ENCODE data around the gene TRUB1. TPM values are rescaled to one million over a fixed set of nuclear protein-coding genes. Genes with fewer than 3 reads are reported as not detected.
A peak's percentile ranks its signal among the peaks of the same experiment; 100 is the strongest.

The TRUB1 gene
- total and polyA plus RNA-seq, 12 donors, result 7.9 to 106 (median 52.4) TPM

DNA sequence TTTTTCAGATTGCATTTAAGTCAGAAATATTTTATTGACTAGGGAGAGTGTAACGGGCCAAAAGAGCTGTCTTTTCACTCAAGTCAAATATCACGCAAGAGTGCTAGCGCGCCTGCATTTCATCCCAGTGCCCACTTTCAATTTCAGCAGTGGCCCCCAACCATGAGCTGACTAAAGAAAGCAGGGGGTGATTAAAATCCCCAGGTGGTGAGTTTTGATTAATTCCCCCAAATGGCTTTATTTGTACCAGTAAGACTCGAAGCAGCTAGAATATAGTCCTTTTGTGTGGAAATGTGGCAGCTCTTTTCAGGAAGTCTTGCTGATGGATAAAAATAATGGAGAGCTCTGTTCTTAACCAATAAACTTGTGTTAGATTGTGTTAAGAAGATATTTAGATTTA, 35.3 kb downstream of the TRUB1 start:
- Histone ChIP-seq H3K4me3 (no peak overlapping the region), H3K4me1 (replicated peaks in 1 of 2) (peaks cover 3 to 11% of the 10 kb centered on the region in 2 donors), H3K27me3 (no peaks in the 10 kb centered on the region), H3K27ac (no peak overlapping the region), H3K36me3 (replicated peaks in 1 of 2) (no peaks in the 10 kb centered on the region), H3K9me3 (replicated peaks in 1 of 3) (peaks cover 0 to 2% (median 0%) of the 10 kb centered on the region in 3 donors)
- DNase-seq, result no peak
- WGBS, 4 donors, result 91 to 94% (median 93%) methylated on average over 5 of the region's 5 CpGs
- TF ChIP-seq POLR2A (IDR thresholded peaks at IDR 0.05) (no peak), CTCF (IDR thresholded peaks at IDR 0.05) (no peak)
- intact Hi-C loops (cut with DNase I), result no loop called here

DNA sequence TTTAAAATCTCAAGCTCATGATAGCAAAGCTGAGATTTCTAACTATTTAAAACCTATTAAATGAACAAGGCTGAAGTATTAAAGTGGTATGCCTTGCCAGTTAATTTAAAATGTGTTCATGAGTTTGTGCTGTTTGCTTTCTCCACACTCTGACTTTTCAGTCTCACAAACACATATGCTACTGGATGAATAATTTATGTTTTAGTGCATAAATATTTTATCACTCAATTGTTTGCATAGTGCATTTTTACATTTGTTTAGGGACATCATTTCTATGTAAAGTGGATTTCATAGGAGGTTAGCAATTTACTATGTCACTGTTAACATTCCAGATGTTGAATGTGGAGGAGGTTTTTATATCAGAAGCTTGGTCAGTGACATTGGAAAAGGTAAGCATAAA, 36.0 kb downstream of the TRUB1 start:
- intact Hi-C loops (cut with DNase I), result no loop called here

GRCh38 chr10:114974625-114975024, 36.6 kb downstream of the TRUB1 start:
- Histone ChIP-seq H3K9me3 (replicated peaks in 1 of 3) (peaks cover 0 to 4% (median 0%) of the 10 kb centered on the region in 3 donors), H3K4me1 (replicated peaks in 1 of 2) (peaks cover 3 to 16% of the 10 kb centered on the region in 2 donors), H3K36me3 (replicated peaks in 1 of 2) (no peaks in the 10 kb centered on the region), H3K27ac (peak overlapping the region in 1 of 5 donors; percentile 7), H3K27me3 (no peaks in the 10 kb centered on the region), H3K4me3 (no peak overlapping the region)
- peak in 3 of 7 donors; percentile 13 to 22 (median 15) for DNase-seq
- TF ChIP-seq POLR2A (IDR thresholded peaks at IDR 0.05) (no peak), CTCF (IDR thresholded peaks at IDR 0.05) (no peak)
- 74 to 83% (median 80%) methylated on average over 5 of the region's 5 CpGs for WGBS, 4 donors
- intact Hi-C loops (cut with DNase I), result no loop called here

More for the DNA sequence above, 36.0 kb downstream of the TRUB1 start:
- Histone ChIP-seq H3K36me3 (replicated peaks in 1 of 2) (no peaks in the 10 kb centered on the region), H3K27me3 (no peaks in the 10 kb centered on the region), H3K27ac (peak overlapping the region in 1 of 5 donors; percentile 7), H3K9me3 (replicated peaks in 1 of 3) (peaks cover 0 to 4% (median 0%) of the 10 kb centered on the region in 3 donors), H3K4me3 (no peak overlapping the region), H3K4me1 (replicated peaks in 1 of 2) (peaks cover 1 to 15% of the 10 kb centered on the region in 2 donors)
- no peak for TF ChIP-seq POLR2A (IDR thresholded peaks at IDR 0.05)
- TF ChIP-seq CTCF (IDR thresholded peaks at IDR 0.05), result no peak
- no peak for DNase-seq

GRCh38 chr10:114975091-114975490, 37.1 kb downstream of the TRUB1 start:
- H3K9me3 ChIP-seq (replicated peaks in 1 of 3), result peaks cover 0 to 4% (median 0%) of the 10 kb centered on the region in 3 donors
- no peak overlapping the region for H3K27ac ChIP-seq
- 81 to 86% (median 82%) methylated on average over 3 of the region's 3 CpGs for WGBS, 4 donors
- TF ChIP-seq CTCF (IDR thresholded peaks at IDR 0.05) (no peak), POLR2A (IDR thresholded peaks at IDR 0.05) (no peak)
- H3K4me1 ChIP-seq (replicated peaks in 1 of 2), result peaks cover 3 to 14% of the 10 kb centered on the region in 2 donors
- no peaks in the 10 kb centered on the region for H3K36me3 ChIP-seq (replicated peaks in 1 of 2)
- no peak overlapping the region for H3K4me3 ChIP-seq
- no peak for DNase-seq
- intact Hi-C loops (cut with DNase I), result no loop called here
- no peaks in the 10 kb centered on the region for H3K27me3 ChIP-seq
